ENCODE results near the gene CRYBG1.
"Not testable (repeated sequence)": the region's sequence is repeated elsewhere in the genome, so short reads cannot be mapped to it uniquely, and the experiment has no call there.

CRYBG1 gene

GRCh38 chr6:106574741-106575458 lies 214.4 kb downstream of the CRYBG1 start:
- in situ Hi-C loops (cut with MboI; ENCODE audit: low sequenced_read_pairs), result loop anchor here (25.0 kb wide), 1 partner anchor 412 kb away; no protein-coding TSS in a partner anchor

- in situ Hi-C loops (cut with MboI; ENCODE audit: low sequenced_read_pairs), result no loop called here
Measured at GRCh38 chr6:106579281-106579680, 218.8 kb downstream of the CRYBG1 start.

GRCh38 chr6:106581468-106581867 lies 221.0 kb downstream of the CRYBG1 start:
- in situ Hi-C loops (cut with MboI; ENCODE audit: low sequenced_read_pairs), result no loop called here

GRCh38 chr6:106586815-106587415 lies 226.4 kb downstream of the CRYBG1 start:
- in situ Hi-C loops (cut with MboI; ENCODE audit: low sequenced_read_pairs), result no loop called here

GRCh38 chr6:106588937-106589336 lies 228.4 kb downstream of the CRYBG1 start:
- in situ Hi-C loops (cut with MboI; ENCODE audit: low sequenced_read_pairs), result not testable (repeated sequence)

GRCh38 chr6:106591111-106591825 lies 230.8 kb downstream of the CRYBG1 start:
- in situ Hi-C loops (cut with MboI; ENCODE audit: low sequenced_read_pairs), result no loop called here

- in situ Hi-C loops (cut with MboI; ENCODE audit: low sequenced_read_pairs), result no loop called here
Measured at GRCh38 chr6:106599440-106599839, 238.9 kb downstream of the CRYBG1 start.

- in situ Hi-C loops (cut with MboI; ENCODE audit: low sequenced_read_pairs), result no loop called here
Measured at GRCh38 chr6:106600329-106600728, 239.8 kb downstream of the CRYBG1 start.

- in situ Hi-C loops (cut with MboI; ENCODE audit: low sequenced_read_pairs), result no loop called here
Measured at GRCh38 chr6:106608080-106608668, 247.7 kb downstream of the CRYBG1 start.

GRCh38 chr6:106609699-106610098 lies 249.2 kb downstream of the CRYBG1 start:
- in situ Hi-C loops (cut with MboI; ENCODE audit: low sequenced_read_pairs), result no loop called here

- in situ Hi-C loops (cut with MboI; ENCODE audit: low sequenced_read_pairs), result no loop called here
Measured at GRCh38 chr6:106611030-106611429, 250.5 kb downstream of the CRYBG1 start.

- in situ Hi-C loops (cut with MboI; ENCODE audit: low sequenced_read_pairs), result no loop called here
Measured at GRCh38 chr6:106612671-106613416, 252.3 kb downstream of the CRYBG1 start.

GRCh38 chr6:106613590-106613989 lies 253.1 kb downstream of the CRYBG1 start:
- in situ Hi-C loops (cut with MboI; ENCODE audit: low sequenced_read_pairs), result no loop called here

- in situ Hi-C loops (cut with MboI; ENCODE audit: low sequenced_read_pairs), result no loop called here
Measured at GRCh38 chr6:106614166-106614565, 253.6 kb downstream of the CRYBG1 start.

- in situ Hi-C loops (cut with MboI; ENCODE audit: low sequenced_read_pairs), result no loop called here
Measured at GRCh38 chr6:106614592-106615257, 254.2 kb downstream of the CRYBG1 start.

GRCh38 chr6:106617302-106617701 lies 256.8 kb downstream of the CRYBG1 start:
- in situ Hi-C loops (cut with MboI; ENCODE audit: low sequenced_read_pairs), result no loop called here

- in situ Hi-C loops (cut with MboI; ENCODE audit: low sequenced_read_pairs), result no loop called here
Measured at GRCh38 chr6:106617857-106618256, 257.3 kb downstream of the CRYBG1 start.

- in situ Hi-C loops (cut with MboI; ENCODE audit: low sequenced_read_pairs), result no loop called here
Measured at GRCh38 chr6:106618324-106618723, 257.8 kb downstream of the CRYBG1 start.

GRCh38 chr6:106619223-106619622 lies 258.7 kb downstream of the CRYBG1 start:
- in situ Hi-C loops (cut with MboI; ENCODE audit: low sequenced_read_pairs), result no loop called here

- in situ Hi-C loops (cut with MboI; ENCODE audit: low sequenced_read_pairs), result no loop called here
Measured at GRCh38 chr6:106620931-106621672, 260.6 kb downstream of the CRYBG1 start.
